A549 (cell line): ENCODE measurements around the gene GATAD2A. TPM values are rescaled to one million over a fixed set of nuclear protein-coding genes. Genes with fewer than 3 reads are reported as not detected.
A peak's percentile ranks its signal among the peaks of the same experiment; 100 is the strongest.

Experiments used
- ATAC-seq, 2 experiments: fragments of 200-7000 bp in 1 of 2; fragments of >200 bp in 1 of 2; cut with Nextera tagmentation in 1 of 2; cut with Tn5 transposase in 1 of 2; 3 replicates each; pipeline versions ENCODE4 v1.8.0 to v1.9.1; 2018 to 2020; ENCODE audit warnings: mild to moderate bottlenecking in 1 of 2, moderate library complexity in 1 of 2
- CTCF ChIA-PET: fragments of 300-600 bp; sonication (Branson Sonifier 250); formaldehyde crosslinking; extraction: SDS; loops from one replicate; lab custom pipeline; 2021; ENCODE audit warnings: antibody characterized with exemption, inconsistent platforms; lab: Yijun Ruan, JAX
- POLR2A ChIA-PET: fragments of 350-600 bp; formaldehyde crosslinking; extraction: SDS; loops from one replicate; lab custom pipeline; 2021; ENCODE audit warnings: antibody characterized with exemption, inconsistent platforms; lab: Yijun Ruan, JAX
- DNase-seq, 2 experiments: peaks; one replicate each; pipeline versions ENCODE4 v3.0.0 to v3.0.0-alpha.2; 2011 to 2016; ENCODE audit warnings: low read depth in 1 of 2, low spot score in 1 of 2
- FAIRE-seq: peaks from 2 replicates; lab custom pipeline; 2011; peaks lifted over from hg19 to GRCh38; lab: Jason Lieb, UNC
- H3K27ac ChIP-seq, 2 experiments: fragments of >200 bp; sonication (Bioruptor Twin); formaldehyde crosslinking; 3 replicates each; pipeline ENCODE4 v1.5.1; 2016 to 2017
- H3K4me1 ChIP-seq: fragments of >200 bp; sonication (Bioruptor Twin); formaldehyde crosslinking; 3 replicates; pipeline ENCODE4 v1.6.1; 2016
- H3K4me2 ChIP-seq: fragments of >200 bp; sonication (Bioruptor Twin); formaldehyde crosslinking; 3 replicates; pipeline ENCODE4 v1.6.1; 2016
- H3K4me3 ChIP-seq: fragments of >200 bp; sonication (Bioruptor Twin); formaldehyde crosslinking; 3 replicates; pipeline ENCODE4 v1.5.1; 2016
- H3K9me3 ChIP-seq: fragments of >200 bp; sonication (Bioruptor Twin); formaldehyde crosslinking; 3 replicates; pipeline ENCODE4 v1.6.1; 2016
- FOSB ChIP-seq: fragments of 250-450 bp; sonication (Bioruptor Pico); IDR thresholded peaks from 2 replicates; pipeline ENCODE4 v1.5.0; 2020; ENCODE audit warnings: mild to moderate bottlenecking, moderate library complexity
- FOXS1 ChIP-seq: fragments of 250-450 bp; sonication (Bioruptor Pico); IDR thresholded peaks from 2 replicates; pipeline ENCODE4 v1.5.0; 2020; ENCODE audit warnings: mild to moderate bottlenecking, moderate library complexity
- JUN ChIP-seq, 2 experiments: fragments of >200 bp; sonication (Bioruptor Twin); formaldehyde crosslinking; IDR thresholded peaks; 2 replicates in 1 of 2; 3 replicates in 1 of 2; pipeline ENCODE4 v1.6.1; 2016 to 2017
- MAZ ChIP-seq: fragments of 150-350 bp; IDR thresholded peaks from 2 replicates; pipeline ENCODE4 v1.6.1; 2014; ENCODE audit warnings: antibody characterized with exemption, low read depth, low read length, borderline replicate concordance
- NPAS2 ChIP-seq: fragments of 250-450 bp; sonication (Bioruptor Pico); IDR thresholded peaks from 2 replicates; pipeline ENCODE4 v1.8.0; 2022; ENCODE audit warnings: mild to moderate bottlenecking, moderate library complexity, borderline replicate concordance
- RARB ChIP-seq: fragments of 250-450 bp; sonication (Bioruptor Pico); IDR thresholded peaks from 2 replicates; pipeline ENCODE4 v1.8.0; 2021; ENCODE audit warnings: mild to moderate bottlenecking, moderate library complexity
- RCOR1 ChIP-seq: fragments of 150-350 bp; IDR thresholded peaks from 2 replicates; pipeline ENCODE4 v1.6.1; 2014; ENCODE audit warnings: antibody characterized with exemption, low read length, low read depth
- RFX5 ChIP-seq: fragments of 450-650 bp; IDR thresholded peaks from 2 replicates; pipeline ENCODE4 v1.7.1; 2014; ENCODE audit warnings: antibody characterized with exemption, mild to moderate bottlenecking, moderate library complexity
- TFCP2L1 ChIP-seq: fragments of 250-450 bp; sonication (Bioruptor Pico); IDR thresholded peaks from 2 replicates; pipeline ENCODE4 v1.5.0; 2021; ENCODE audit warnings: mild to moderate bottlenecking
- ZFP36 ChIP-seq: fragments of 450-650 bp; IDR thresholded peaks from 2 replicates; pipeline ENCODE4 v1.6.1; 2014; ENCODE audit warnings: borderline replicate concordance; ENCODE audit not compliant: partially characterized antibody
- ZNF302 ChIP-seq: fragments of 250-450 bp; sonication (Bioruptor Pico); IDR thresholded peaks from 2 replicates; pipeline ENCODE4 v1.9.0; 2021; ENCODE audit warnings: inconsistent platforms, mild to moderate bottlenecking, moderate library complexity
- WGBS: methylation state at CpG from one replicate; pipeline ENCODE4 v1.1.6; 2017; ENCODE audit errors: missing lambda C conversion rate; 5-methylcytosine and 5-hydroxymethylcytosine counted together
- polyA plus RNA-seq, 4 experiments: library from polyadenylated mRNA; depleted of rRNA in 3 of 4; stranded (reverse); fragments of >200 nt; fragmentation: RNase III in 1 of 4; extraction: RNeasy Plus Mini Kit Qiagen cat#74134 plus additional on column Dnase treatment in 1 of 4; gene quantifications; 2 replicates in 3 of 4; 3 replicates in 1 of 4; pipeline ENCODE4 v1.2.3, GENCODE V29; 2011 to 2017
- TF ChIP-seq, protein P1 (sequence below): fragments of 200-600 bp; sonication (generic); IDR thresholded peaks from 2 replicates; pipeline ENCODE4 v1.6.1; 2016; ENCODE audit warnings: antibody characterized with exemption, mild to moderate bottlenecking, moderate library complexity
- TF ChIP-seq, protein P2 (sequence below): fragments of 150-350 bp; IDR thresholded peaks from 2 replicates; pipeline ENCODE4 v1.6.1; 2014; ENCODE audit warnings: low read depth, mild to moderate bottlenecking, low read length
- TF ChIP-seq, protein P3 (sequence below): fragments of 450-650 bp; IDR thresholded peaks from 2 replicates; pipeline ENCODE4 v1.6.1; 2014; ENCODE audit warnings: antibody characterized with exemption

GATAD2A gene
- polyA plus RNA-seq, 2 of the 4 experiments (the other 2 are of a cell fraction): 25.2 to 28.9 TPM

DNA sequence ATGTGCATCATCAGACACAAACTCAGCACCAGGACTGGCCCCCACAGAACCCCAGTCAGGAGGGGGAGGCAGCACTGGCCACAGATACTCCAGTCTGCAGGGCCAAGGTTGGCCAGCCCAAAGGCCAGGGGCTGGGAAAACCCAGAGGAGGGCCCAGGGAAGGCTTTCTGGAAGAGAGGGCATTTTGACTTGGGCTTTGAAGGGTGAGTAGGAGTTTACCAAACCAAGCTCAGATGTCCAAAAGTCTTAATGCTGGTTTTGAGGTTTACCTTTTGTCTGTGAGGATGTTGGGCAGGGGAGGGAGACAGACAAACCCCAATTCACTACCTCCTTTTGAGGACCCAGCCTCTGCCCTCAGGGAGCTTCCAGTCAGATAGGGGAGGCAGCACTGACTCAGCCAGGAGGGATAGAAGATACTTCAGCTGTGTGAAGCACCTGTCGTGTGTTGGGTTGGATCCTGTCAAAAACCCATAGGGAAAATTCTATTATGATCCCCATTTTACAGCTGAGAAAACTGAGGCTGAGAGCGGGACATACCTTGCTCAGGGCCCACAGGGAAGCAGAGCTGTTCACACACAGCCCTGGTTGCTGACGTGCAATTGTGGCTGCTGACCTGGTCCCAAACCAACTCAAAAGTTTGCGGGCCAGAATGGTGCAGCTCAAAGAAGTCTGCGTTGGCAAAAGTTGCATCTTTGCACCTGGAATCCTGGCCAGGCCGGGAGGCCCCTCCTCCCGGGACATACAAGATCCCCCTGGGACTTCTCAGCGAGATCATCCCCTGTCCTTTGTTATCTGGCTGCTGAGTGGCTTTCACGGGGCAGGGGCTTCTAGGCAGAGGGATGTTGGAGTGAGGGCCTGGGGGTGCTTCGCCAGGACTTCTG, 145.7 kb downstream of the GATAD2A start:
- H3K27ac ChIP-seq: no peak overlapping the region
- no peaks in the 10 kb centered on the region for H3K9me3 ChIP-seq
- CTCF ChIA-PET: interaction anchor here (0.6 to 12.3 kb wide), 7 partner anchors 8 to 268 kb away, joined by 3 to 79 read pairs (median 4); partner anchors contain the start of genes GMIP and YJEFN3
- FAIRE-seq (no peak), ATAC-seq (no peak), DNase-seq (no peak)
- no peak overlapping the region for H3K4me2 ChIP-seq
- POLR2A ChIA-PET: no interaction called here
- 74% methylated on average over 6 of the region's 10 CpGs for WGBS
- H3K4me3 ChIP-seq: no peak overlapping the region
- H3K4me1 ChIP-seq: no peaks in the 10 kb centered on the region
- TF ChIP-seq, protein P1, sequence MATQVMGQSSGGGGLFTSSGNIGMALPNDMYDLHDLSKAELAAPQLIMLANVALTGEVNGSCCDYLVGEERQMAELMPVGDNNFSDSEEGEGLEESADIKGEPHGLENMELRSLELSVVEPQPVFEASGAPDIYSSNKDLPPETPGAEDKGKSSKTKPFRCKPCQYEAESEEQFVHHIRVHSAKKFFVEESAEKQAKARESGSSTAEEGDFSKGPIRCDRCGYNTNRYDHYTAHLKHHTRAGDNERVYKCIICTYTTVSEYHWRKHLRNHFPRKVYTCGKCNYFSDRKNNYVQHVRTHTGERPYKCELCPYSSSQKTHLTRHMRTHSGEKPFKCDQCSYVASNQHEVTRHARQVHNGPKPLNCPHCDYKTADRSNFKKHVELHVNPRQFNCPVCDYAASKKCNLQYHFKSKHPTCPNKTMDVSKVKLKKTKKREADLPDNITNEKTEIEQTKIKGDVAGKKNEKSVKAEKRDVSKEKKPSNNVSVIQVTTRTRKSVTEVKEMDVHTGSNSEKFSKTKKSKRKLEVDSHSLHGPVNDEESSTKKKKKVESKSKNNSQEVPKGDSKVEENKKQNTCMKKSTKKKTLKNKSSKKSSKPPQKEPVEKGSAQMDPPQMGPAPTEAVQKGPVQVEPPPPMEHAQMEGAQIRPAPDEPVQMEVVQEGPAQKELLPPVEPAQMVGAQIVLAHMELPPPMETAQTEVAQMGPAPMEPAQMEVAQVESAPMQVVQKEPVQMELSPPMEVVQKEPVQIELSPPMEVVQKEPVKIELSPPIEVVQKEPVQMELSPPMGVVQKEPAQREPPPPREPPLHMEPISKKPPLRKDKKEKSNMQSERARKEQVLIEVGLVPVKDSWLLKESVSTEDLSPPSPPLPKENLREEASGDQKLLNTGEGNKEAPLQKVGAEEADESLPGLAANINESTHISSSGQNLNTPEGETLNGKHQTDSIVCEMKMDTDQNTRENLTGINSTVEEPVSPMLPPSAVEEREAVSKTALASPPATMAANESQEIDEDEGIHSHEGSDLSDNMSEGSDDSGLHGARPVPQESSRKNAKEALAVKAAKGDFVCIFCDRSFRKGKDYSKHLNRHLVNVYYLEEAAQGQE: no peak
- TF ChIP-seq TFCP2L1 (CRISPR knock-in tag) (no peak), FOXS1 (CRISPR knock-in tag) (no peak), RFX5 (no peak), ZNF302 (CRISPR knock-in tag) (no peak), RCOR1 (no peak)
- TF ChIP-seq, protein P2, sequence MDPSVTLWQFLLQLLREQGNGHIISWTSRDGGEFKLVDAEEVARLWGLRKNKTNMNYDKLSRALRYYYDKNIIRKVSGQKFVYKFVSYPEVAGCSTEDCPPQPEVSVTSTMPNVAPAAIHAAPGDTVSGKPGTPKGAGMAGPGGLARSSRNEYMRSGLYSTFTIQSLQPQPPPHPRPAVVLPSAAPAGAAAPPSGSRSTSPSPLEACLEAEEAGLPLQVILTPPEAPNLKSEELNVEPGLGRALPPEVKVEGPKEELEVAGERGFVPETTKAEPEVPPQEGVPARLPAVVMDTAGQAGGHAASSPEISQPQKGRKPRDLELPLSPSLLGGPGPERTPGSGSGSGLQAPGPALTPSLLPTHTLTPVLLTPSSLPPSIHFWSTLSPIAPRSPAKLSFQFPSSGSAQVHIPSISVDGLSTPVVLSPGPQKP: no peak
- TF ChIP-seq, protein P3, sequence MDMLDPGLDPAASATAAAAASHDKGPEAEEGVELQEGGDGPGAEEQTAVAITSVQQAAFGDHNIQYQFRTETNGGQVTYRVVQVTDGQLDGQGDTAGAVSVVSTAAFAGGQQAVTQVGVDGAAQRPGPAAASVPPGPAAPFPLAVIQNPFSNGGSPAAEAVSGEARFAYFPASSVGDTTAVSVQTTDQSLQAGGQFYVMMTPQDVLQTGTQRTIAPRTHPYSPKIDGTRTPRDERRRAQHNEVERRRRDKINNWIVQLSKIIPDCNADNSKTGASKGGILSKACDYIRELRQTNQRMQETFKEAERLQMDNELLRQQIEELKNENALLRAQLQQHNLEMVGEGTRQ: no peak
- TF ChIP-seq, all 56 proteins: peak for 0

DNA sequence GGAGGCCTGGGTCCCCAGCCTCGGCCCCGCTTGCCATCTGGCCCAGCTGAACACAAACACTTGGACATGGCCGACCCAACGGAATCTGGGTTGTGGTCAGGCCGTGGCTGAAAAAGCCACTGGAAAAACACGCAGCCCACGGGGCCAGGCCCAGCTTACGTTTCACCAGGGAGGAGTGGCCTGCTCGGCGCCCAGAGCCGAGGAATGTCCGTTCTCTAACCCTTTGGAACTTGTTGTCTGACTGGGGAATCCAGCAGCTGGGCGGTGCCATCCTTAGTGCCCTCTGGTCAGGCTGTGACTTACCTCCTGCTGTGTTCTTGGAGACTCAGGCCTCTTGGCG, 146.3 kb downstream of the GATAD2A start:
- ChIA-PET CTCF (interaction anchor here (0.5 to 12.3 kb wide), 8 partner anchors 9 to 1177 kb away, joined by 3 to 79 read pairs (median 4); partner anchors contain the start of genes GMIP and YJEFN3), POLR2A (no interaction called here)
- WGBS: no CpG with 5 or more reads among the region's 14 CpGs
- H3K9me3 ChIP-seq: no peaks in the 10 kb centered on the region
- TF ChIP-seq RARB (CRISPR knock-in tag) (no peak), FOSB (CRISPR knock-in tag) (no peak), NPAS2 (CRISPR knock-in tag) (no peak), MAZ (no peak)
- no peak overlapping the region for H3K4me3 ChIP-seq
- no peak overlapping the region for H3K27ac ChIP-seq
- FAIRE-seq (no peak), ATAC-seq (no peak; a peak in 1 of 6 replicates), DNase-seq (no peak)
- H3K4me1 ChIP-seq: no peaks in the 10 kb centered on the region
- no peak overlapping the region for H3K4me2 ChIP-seq

DNA sequence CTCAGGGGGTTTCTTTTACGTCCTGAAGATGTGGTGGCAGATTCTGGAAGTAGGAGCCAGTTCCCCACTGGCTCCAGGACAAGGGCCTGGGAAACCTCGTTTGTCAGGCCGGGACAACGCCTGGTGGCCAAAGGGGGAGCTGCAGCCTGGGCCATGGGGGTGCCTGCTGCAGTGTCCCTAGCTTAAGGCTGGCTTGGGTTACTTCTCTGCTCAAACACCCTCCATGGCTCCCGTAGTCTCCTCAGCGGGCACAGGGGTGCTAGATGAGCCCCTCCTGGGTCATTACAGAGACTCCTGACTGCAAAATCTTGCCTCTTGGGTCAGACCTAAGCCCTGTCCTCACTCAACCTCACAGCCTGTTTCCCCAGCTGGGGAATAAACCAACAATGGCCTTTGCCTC, 147.3 kb downstream of the GATAD2A start:
- Histone ChIP-seq H3K4me3 (no peak overlapping the region), H3K9me3 (no peaks in the 10 kb centered on the region), H3K27ac (no peak overlapping the region), H3K4me2 (no peak overlapping the region), H3K4me1 (no peaks in the 10 kb centered on the region)
- DNase-seq (peak; percentile 47 to 58), FAIRE-seq (no peak), ATAC-seq (peak; percentile 81 to 88)
- TF ChIP-seq ZFP36 (peak; percentile 66), JUN (IDR thresholded peaks at IDR 0.05) (no peak), RFX5 (no peak)
- TF ChIP-seq, protein P3: no peak
- 7% methylated on average over 2 of the region's 6 CpGs for WGBS
- POLR2A ChIA-PET: no interaction called here
- CTCF ChIA-PET: interaction anchor here (0.7 to 12.3 kb wide), 9 partner anchors 16 to 91 kb away, joined by 3 to 79 read pairs (median 6); partner anchors contain the start of genes GMIP and YJEFN3
